Neuronal stem cell (in vitro differentiated cells): Measurements from ENCODE around the gene KIF6.
A peak's percentile ranks its signal among the peaks of the same experiment; 100 is the strongest.

Experiments
- DNase-seq: peaks from one replicate; pipeline ENCODE4 v3.0.0-alpha.2; 2013; ENCODE audit warnings: low spot score
- H2AFZ ChIP-seq: one replicate; pipeline ENCODE4 v1.6.1; 2013; ENCODE audit warnings: mild to moderate bottlenecking, low read length, inconsistent platforms
- H2AK5ac ChIP-seq: 2 replicates; pipeline ENCODE4 v1.6.1; 2013; ENCODE audit warnings: low read depth, mild to moderate bottlenecking, inconsistent platforms, low read length, moderate library complexity, mixed read lengths
- H2BK120ac ChIP-seq: 2 replicates; pipeline ENCODE4 v1.6.1; 2013; ENCODE audit warnings: low read depth, mild to moderate bottlenecking, inconsistent platforms, low read length, moderate library complexity, mixed read lengths
- H2BK12ac ChIP-seq: one replicate; pipeline ENCODE4 v1.6.1; 2013; ENCODE audit warnings: low read length, inconsistent platforms
- H2BK15ac ChIP-seq: 2 replicates; pipeline ENCODE4 v1.6.1; 2013; ENCODE audit warnings: mild to moderate bottlenecking, low read length, inconsistent platforms, mixed read lengths
- H2BK5ac ChIP-seq: one replicate; pipeline ENCODE4 v1.6.1; 2013; ENCODE audit warnings: inconsistent platforms, mild to moderate bottlenecking, low read length, moderate library complexity
- H3K14ac ChIP-seq: one replicate; pipeline ENCODE4 v1.6.1; 2013; ENCODE audit warnings: low read length, inconsistent platforms
- H3K18ac ChIP-seq: 2 replicates; pipeline ENCODE4 v1.6.1; 2013; ENCODE audit warnings: low read length, inconsistent platforms
- H3K23ac ChIP-seq: 2 replicates; pipeline ENCODE4 v1.6.1; 2013; ENCODE audit warnings: low read depth, mild to moderate bottlenecking, mixed read lengths, low read length, inconsistent platforms; ENCODE audit not compliant: poor library complexity
- H3K27ac ChIP-seq: replicated peaks from 3 replicates; pipeline ENCODE4 v1.5.1; 2013; ENCODE audit warnings: low read length, inconsistent platforms
- H3K27me3 ChIP-seq, 3 experiments: 2 replicates each; pipeline ENCODE4 v1.6.1; 2013; ENCODE audit warnings: low read length in 3 of 3, mild to moderate bottlenecking in 2 of 3, inconsistent platforms in 1 of 3, low read depth in 1 of 3, mixed read lengths in 1 of 3, moderate library complexity in 1 of 3; ENCODE audit not compliant: control insufficient read depth in 3 of 3, insufficient read depth in 3 of 3
- H3K36me3 ChIP-seq, 2 donors: replicated peaks in 1 of 2; 2 replicates each; pipeline ENCODE4 v1.6.1; 2013; ENCODE audit warnings: low read length in 2 of 2; ENCODE audit not compliant: control insufficient read depth in 2 of 2, insufficient read depth in 2 of 2
- H3K4ac ChIP-seq: 2 replicates; pipeline ENCODE4 v1.6.1; 2013; ENCODE audit warnings: inconsistent platforms, mild to moderate bottlenecking, low read length, moderate library complexity
- H3K4me1 ChIP-seq, 2 donors: 1 replicate in 1 of 2; 2 replicates in 1 of 2; pipeline ENCODE4 v1.6.1; 2013; ENCODE audit warnings: low read length in 2 of 2, low read depth in 1 of 2; ENCODE audit not compliant: control insufficient read depth in 2 of 2, insufficient read depth in 1 of 2
- H3K4me2 ChIP-seq: one replicate; pipeline ENCODE4 v1.6.1; 2013; ENCODE audit warnings: mild to moderate bottlenecking, low read length, inconsistent platforms; ENCODE audit not compliant: insufficient read depth, poor library complexity, severe bottlenecking
- H3K4me3 ChIP-seq, 2 donors: 2 replicates each; pipeline ENCODE4 v1.5.1; 2013; ENCODE audit warnings: low read length in 2 of 2, mild to moderate bottlenecking in 2 of 2, inconsistent platforms in 1 of 2, moderate library complexity in 1 of 2
- H3K79me1 ChIP-seq: one replicate; pipeline ENCODE4 v1.6.1; 2013; ENCODE audit warnings: low read depth, mild to moderate bottlenecking, inconsistent platforms, low read length, moderate library complexity
- H3K9ac ChIP-seq: one replicate; pipeline ENCODE4 v1.6.1; 2013; ENCODE audit warnings: mild to moderate bottlenecking, low read depth, low read length, inconsistent platforms; ENCODE audit not compliant: poor library complexity
- H3K9me3 ChIP-seq, 2 donors: replicated peaks in 1 of 2; 2 replicates each; pipeline versions ENCODE3 to v1.6.1; 2013; ENCODE audit warnings: low read length in 2 of 2, mild to moderate bottlenecking in 2 of 2, inconsistent platforms in 1 of 2, low read depth in 1 of 2, mixed read lengths in 1 of 2, moderate library complexity in 1 of 2; ENCODE audit not compliant: control insufficient read depth in 2 of 2, insufficient read depth in 1 of 2
- H4K8ac ChIP-seq: one replicate; pipeline ENCODE4 v1.6.1; 2013; ENCODE audit warnings: low read depth, mild to moderate bottlenecking, inconsistent platforms, low read length, moderate library complexity
- H4K91ac ChIP-seq: one replicate; pipeline ENCODE4 v1.6.1; 2013; ENCODE audit warnings: low read length, low read depth, mild to moderate bottlenecking, inconsistent platforms; ENCODE audit not compliant: poor library complexity
- WGBS, 2 donors: extraction: QIAGEN DNeasy Blood & Tissue Kit; methylation state at CpG; one replicate each; pipeline ENCODE4 v1.1.7; 2013; ENCODE audit warnings: missing lambda C conversion rate in 2 of 2, mixed read lengths in 1 of 2; ENCODE audit not compliant: insufficient read length in 2 of 2, insufficient replicate concordance in 1 of 2; ENCODE audit errors: extremely low coverage in 2 of 2; 5-methylcytosine and 5-hydroxymethylcytosine counted together

Gene KIF6

GRCh38 chr6:39466631-39467030 is 258.6 kb downstream of the KIF6 start:
- Histone ChIP-seq H3K4me3 (peak overlapping the region in 1 of 2 donors; percentile 50), H3K27ac (no peak overlapping the region), H3K27me3 (no peaks in the 10 kb centered on the region), H4K8ac (no peak overlapping the region), H3K14ac (no peak overlapping the region), H3K4ac (no peak overlapping the region), H2BK5ac (no peak overlapping the region), H2BK15ac (no peak overlapping the region), H3K4me1 (no peaks in the 10 kb centered on the region), H3K79me1 (no peaks in the 10 kb centered on the region), H3K4me2 (no peak overlapping the region), H3K36me3 (no peaks in the 10 kb centered on the region), H3K9ac (no peak overlapping the region), H3K18ac (no peak overlapping the region), H4K91ac (no peak overlapping the region), H2AFZ (no peak overlapping the region), H2AK5ac (no peak overlapping the region), H3K9me3 (no peaks in the 10 kb centered on the region), H2BK12ac (no peak overlapping the region), H3K23ac (no peak overlapping the region), H2BK120ac (no peak overlapping the region)
- DNase-seq: no peak
- WGBS, 2 donors: no CpG with 5 or more reads among the region's 1 CpG

GRCh38 chr6:39465539-39465938 is 259.7 kb downstream of the KIF6 start:
- no peak for DNase-seq
- Histone ChIP-seq H2AK5ac (no peak overlapping the region), H3K36me3 (no peaks in the 10 kb centered on the region), H4K8ac (no peak overlapping the region), H2AFZ (no peak overlapping the region), H2BK5ac (no peak overlapping the region), H3K27me3 (no peaks in the 10 kb centered on the region), H4K91ac (no peak overlapping the region), H2BK120ac (no peak overlapping the region), H3K14ac (no peak overlapping the region), H3K4me3 (no peak overlapping the region), H3K18ac (no peak overlapping the region), H2BK15ac (no peak overlapping the region), H3K23ac (no peak overlapping the region), H3K9me3 (no peaks in the 10 kb centered on the region), H3K9ac (no peak overlapping the region), H2BK12ac (no peak overlapping the region), H3K4ac (no peak overlapping the region), H3K27ac (no peak overlapping the region), H3K79me1 (no peaks in the 10 kb centered on the region), H3K4me2 (no peak overlapping the region), H3K4me1 (no peaks in the 10 kb centered on the region)
- no CpG with 5 or more reads among the region's 1 CpG for WGBS, 2 donors

GRCh38 chr6:39464067-39464466 is 261.1 kb downstream of the KIF6 start:
- H4K8ac ChIP-seq: no peak overlapping the region
- H2BK15ac ChIP-seq: no peak overlapping the region
- no peak overlapping the region for H3K9ac ChIP-seq
- WGBS, 2 donors: no CpG with 5 or more reads among the region's 5 CpGs
- H3K14ac ChIP-seq: no peak overlapping the region
- no peak overlapping the region for H4K91ac ChIP-seq
- H2BK120ac ChIP-seq: no peak overlapping the region
- H3K4me2 ChIP-seq: no peak overlapping the region
- H2BK12ac ChIP-seq: no peak overlapping the region
- H3K36me3 ChIP-seq: no peaks in the 10 kb centered on the region
- H3K23ac ChIP-seq: no peak overlapping the region
- H3K27me3 ChIP-seq: no peaks in the 10 kb centered on the region
- H2BK5ac ChIP-seq: no peak overlapping the region
- no peaks in the 10 kb centered on the region for H3K4me1 ChIP-seq
- no peak overlapping the region for H3K4me3 ChIP-seq
- no peak overlapping the region for H3K4ac ChIP-seq
- no peak for DNase-seq
- H3K27ac ChIP-seq: no peak overlapping the region
- no peak overlapping the region for H2AFZ ChIP-seq
- H3K79me1 ChIP-seq: no peaks in the 10 kb centered on the region
- no peak overlapping the region for H2AK5ac ChIP-seq
- no peak overlapping the region for H3K18ac ChIP-seq
- H3K9me3 ChIP-seq: no peaks in the 10 kb centered on the region

GRCh38 chr6:39453956-39454524 is 271.2 kb downstream of the KIF6 start:
- Histone ChIP-seq H3K9me3 (no peaks in the 10 kb centered on the region), H3K9ac (no peak overlapping the region)
- no CpG with 5 or more reads among the region's 2 CpGs for whole genome bisulfite sequencing, 2 donors

More at GRCh38 chr6:39453956-39454524, 271.2 kb downstream of the KIF6 start:
- Histone ChIP-seq H3K4ac (no peak overlapping the region), H2BK12ac (no peak overlapping the region), H2AFZ (no peak overlapping the region), H3K23ac (no peak overlapping the region), H3K36me3 (no peaks in the 10 kb centered on the region), H3K14ac (no peak overlapping the region), H3K27ac (no peak overlapping the region), H2AK5ac (no peak overlapping the region), H3K27me3 (no peaks in the 10 kb centered on the region), H4K8ac (no peak overlapping the region), H3K79me1 (no peaks in the 10 kb centered on the region), H3K4me2 (no peak overlapping the region), H2BK5ac (no peak overlapping the region), H3K4me1 (no peaks in the 10 kb centered on the region), H2BK120ac (no peak overlapping the region), H4K91ac (no peak overlapping the region), H3K4me3 (no peak overlapping the region), H2BK15ac (no peak overlapping the region), H3K18ac (no peak overlapping the region)
- DNase-seq: no peak
